H1 (cell line): ENCODE results near the gene KCNMB4. TPM values are rescaled to one million over a fixed set of nuclear protein-coding genes. Genes with fewer than 3 reads are reported as not detected.

Source experiments
- CBX8 ChIP-seq: fragments of 300-800, 300-1000 bp; sonication (generic); IDR thresholded peaks from 2 replicates; pipeline ENCODE4 v1.7.1; 2016; ENCODE audit warnings: low read depth, low read length, borderline replicate concordance
- GABPA ChIP-seq: IDR thresholded peaks from 2 replicates; pipeline ENCODE4 v1.6.1; 2011; ENCODE audit warnings: mild to moderate bottlenecking, low read length, moderate library complexity, borderline replicate concordance; ENCODE audit not compliant: insufficient read depth
- POU5F1 ChIP-seq: IDR thresholded peaks from 2 replicates; pipeline ENCODE4 v1.6.1; 2011; ENCODE audit warnings: low read depth, mild to moderate bottlenecking, low read length, moderate library complexity
- SUZ12 ChIP-seq: fragments of 200-600 bp; sonication (generic); IDR thresholded peaks from 2 replicates; pipeline ENCODE4 v1.6.1; 2012; ENCODE audit warnings: mild to moderate bottlenecking, inconsistent platforms, low read length, moderate library complexity, mixed read lengths
- TAF1 ChIP-seq: IDR thresholded peaks from 2 replicates; pipeline ENCODE4 v1.6.1; 2011; ENCODE audit warnings: mild to moderate bottlenecking, low read depth, low read length
- polyA plus RNA-seq, 7 experiments: library from polyadenylated mRNA; depleted of rRNA in 3 of 7; stranded (reverse) in 5 of 7; unstranded in 2 of 7; fragments of >200 nt in 5 of 7; fragments of 200-250 nt in 2 of 7; gene quantifications; 1 replicate in 5 of 7; 2 replicates in 1 of 7; 4 replicates in 1 of 7; pipeline versions ENCODE4 v1.2.1 to v1.2.3, GENCODE V29; 2011 to 2013; ENCODE audit warnings: missing spikeins in 2 of 7, mixed read lengths in 2 of 7
- total RNA-seq: library from RNA; stranded (reverse); fragmentation: NEBNext Ultra II Directional; extraction: Animal tissue kit (Norgen Biotek cat#: 25700); gene quantifications from 2 replicates; pipeline ENCODE4 v1.2.1, GENCODE V29; 2021

KCNMB4 gene
- total and polyA plus RNA-seq, 2 of the 8 experiments (the other 6 are each of a cell fraction or from before 2014, with no cell fraction given): 10.9 to 16.0 TPM

DNA sequence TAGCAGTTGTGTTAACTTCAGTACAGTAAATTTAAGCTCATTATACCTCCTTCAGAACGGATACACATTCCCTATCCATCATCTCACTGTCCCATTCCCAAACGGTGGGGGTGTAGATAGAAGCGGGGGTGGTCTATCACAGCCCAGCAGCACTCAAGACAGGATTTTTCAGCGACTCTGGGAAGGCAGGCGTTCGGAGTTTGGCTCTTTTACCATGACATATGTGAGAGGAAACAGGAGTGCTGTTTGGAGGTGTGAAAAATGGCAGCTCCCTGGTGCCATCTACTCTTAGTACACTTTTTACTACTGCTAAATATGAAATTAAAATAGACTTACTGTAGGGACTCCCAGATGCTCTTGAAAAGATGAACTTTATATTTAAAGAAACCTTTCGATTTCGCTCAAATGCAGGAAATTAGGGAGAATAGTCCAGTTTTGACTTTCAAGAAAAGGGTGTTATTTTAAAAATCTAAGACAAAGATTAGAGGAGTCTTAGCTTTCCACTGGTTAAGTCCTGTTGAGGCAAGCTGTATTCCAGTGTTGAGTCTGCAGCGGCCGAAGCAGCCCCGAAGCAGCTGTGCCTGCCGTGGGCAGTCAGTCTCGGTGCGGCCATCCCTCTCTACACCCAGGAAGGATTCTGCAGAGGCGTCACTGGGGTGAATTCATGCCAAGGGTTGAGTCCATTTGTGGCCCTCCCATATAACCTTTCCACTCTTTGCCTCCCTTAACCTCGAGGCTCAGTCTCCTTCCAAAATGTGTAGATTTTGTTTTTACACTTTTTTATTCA lies 42.1 kb downstream of the KCNMB4 start (continued):
- TF ChIP-seq GABPA (no peak), CBX8 (no peak), SUZ12 (no peak), POU5F1 (no peak), TAF1 (no peak)
